Rectal smooth muscle tissue (tissue), 1 donor: ENCODE results near the gene CEACAM16.
"Not testable (repeated sequence)": the region's sequence is repeated elsewhere in the genome, so short reads cannot be mapped to it uniquely, and the experiment has no call there.

Experiments used
- H3K27ac ChIP-seq: one replicate; pipeline ENCODE4 v1.7.0; 2013; ENCODE audit warnings: low read depth, low read length, inconsistent platforms
- H3K27me3 ChIP-seq: one replicate; pipeline ENCODE4 v1.7.0; 2013; ENCODE audit warnings: low read length; ENCODE audit not compliant: control insufficient read depth, insufficient read depth
- H3K36me3 ChIP-seq: one replicate; pipeline ENCODE4 v1.7.0; 2013; ENCODE audit warnings: low read length; ENCODE audit not compliant: control insufficient read depth, insufficient read depth
- H3K4me1 ChIP-seq: one replicate; pipeline ENCODE4 v1.7.0; 2013; ENCODE audit warnings: low read length; ENCODE audit not compliant: control insufficient read depth, insufficient read depth
- H3K4me3 ChIP-seq: one replicate; pipeline ENCODE4 v1.7.0; 2013; ENCODE audit warnings: low read length
- H3K9ac ChIP-seq: one replicate; pipeline ENCODE4 v1.7.0; 2013; ENCODE audit warnings: low read length

The CEACAM16 gene

GRCh38 chr19:44700547-44700946 lies 1.6 kb downstream of the CEACAM16 start:
- Histone ChIP-seq H3K27me3 (no peaks in the 10 kb centered on the region), H3K9ac (no peak overlapping the region), H3K27ac (no peak overlapping the region), H3K4me3 (no peak overlapping the region), H3K4me1 (no peaks in the 10 kb centered on the region), H3K36me3 (no peaks in the 10 kb centered on the region)

DNA sequence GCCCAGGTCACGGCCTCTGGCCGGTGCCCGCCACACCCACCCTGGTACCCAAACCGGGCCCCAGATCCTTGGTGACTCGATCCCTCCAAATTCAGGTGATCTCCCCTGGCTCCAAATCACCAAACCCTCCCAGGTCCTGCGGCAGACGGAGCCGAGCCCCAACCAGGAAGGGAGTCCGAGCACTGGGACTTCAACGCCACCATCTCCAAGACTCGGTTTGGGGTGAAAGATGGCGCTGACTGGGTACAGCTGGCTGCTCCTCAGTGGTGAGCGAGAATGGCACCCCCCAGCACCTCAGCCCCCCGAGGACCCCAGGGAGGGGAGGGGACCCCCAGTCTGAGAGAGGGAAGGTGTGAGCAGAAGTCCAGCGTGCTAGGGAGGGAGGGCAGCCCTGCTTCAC lies 2.3 kb downstream of the CEACAM16 start:
- no peak overlapping the region for H3K27ac ChIP-seq
- no peaks in the 10 kb centered on the region for H3K27me3 ChIP-seq
- H3K36me3 ChIP-seq = no peaks in the 10 kb centered on the region
- H3K4me3 ChIP-seq = no peak overlapping the region
- no peak overlapping the region for H3K9ac ChIP-seq
- H3K4me1 ChIP-seq = no peaks in the 10 kb centered on the region

- no peak overlapping the region for H3K4me3 ChIP-seq
Measured at GRCh38 chr19:44702551-44703176, 3.7 kb downstream of the CEACAM16 start.

DNA sequence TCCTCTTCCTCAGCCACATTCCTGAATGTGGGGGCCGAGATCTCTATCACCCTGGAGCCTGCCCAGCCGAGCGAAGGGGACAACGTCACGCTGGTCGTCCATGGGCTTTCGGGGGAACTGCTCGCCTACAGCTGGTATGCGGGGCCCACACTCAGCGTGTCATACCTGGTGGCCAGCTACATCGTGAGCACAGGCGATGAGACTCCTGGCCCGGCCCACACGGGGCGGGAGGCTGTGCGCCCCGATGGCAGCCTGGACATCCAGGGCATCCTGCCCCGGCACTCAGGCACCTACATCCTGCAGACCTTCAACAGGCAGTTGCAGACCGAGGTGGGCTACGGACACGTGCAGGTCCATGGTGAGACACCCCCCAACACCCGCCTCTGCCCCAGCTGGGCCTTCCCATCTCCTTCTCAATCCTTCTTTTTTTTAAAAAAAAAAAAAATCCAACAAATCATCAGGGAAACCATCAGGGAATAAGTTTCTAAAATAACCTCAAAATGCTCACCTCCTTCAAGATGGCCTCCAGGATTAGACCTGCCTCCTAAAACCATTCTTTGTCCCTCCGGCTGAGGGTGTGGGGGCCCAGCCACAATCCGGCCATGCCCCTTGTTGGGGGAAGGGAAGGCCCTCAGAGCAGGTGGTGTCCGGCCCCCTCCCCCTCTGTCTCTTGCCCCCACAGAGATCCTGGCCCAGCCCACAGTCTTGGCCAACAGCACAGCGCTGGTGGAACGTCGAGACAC lies 4.6 kb downstream of the CEACAM16 start:
- Histone ChIP-seq H3K9ac (no peak overlapping the region), H3K27me3 (no peaks in the 10 kb centered on the region), H3K27ac (no peak overlapping the region), H3K36me3 (no peaks in the 10 kb centered on the region), H3K4me1 (no peaks in the 10 kb centered on the region), H3K4me3 (no peak overlapping the region)

More at GRCh38 chr19:44702551-44703176, 3.7 kb downstream of the CEACAM16 start:
- Histone ChIP-seq H3K4me1 (no peaks in the 10 kb centered on the region), H3K27me3 (no peaks in the 10 kb centered on the region), H3K36me3 (no peaks in the 10 kb centered on the region), H3K27ac (no peak overlapping the region), H3K9ac (no peak overlapping the region)

GRCh38 chr19:44704982-44705381 lies 6.0 kb downstream of the CEACAM16 start:
- no peaks in the 10 kb centered on the region for H3K4me1 ChIP-seq
- no peaks in the 10 kb centered on the region for H3K27me3 ChIP-seq
- no peaks in the 10 kb centered on the region for H3K36me3 ChIP-seq
- no peak overlapping the region for H3K4me3 ChIP-seq
- no peak overlapping the region for H3K9ac ChIP-seq
- H3K27ac ChIP-seq = no peak overlapping the region

GRCh38 chr19:44705502-44706010 lies 6.6 kb downstream of the CEACAM16 start:
- Histone ChIP-seq H3K36me3 (no peaks in the 10 kb centered on the region), H3K27me3 (no peaks in the 10 kb centered on the region), H3K4me1 (no peaks in the 10 kb centered on the region), H3K9ac (no peak overlapping the region), H3K4me3 (no peak overlapping the region), H3K27ac (no peak overlapping the region)

DNA sequence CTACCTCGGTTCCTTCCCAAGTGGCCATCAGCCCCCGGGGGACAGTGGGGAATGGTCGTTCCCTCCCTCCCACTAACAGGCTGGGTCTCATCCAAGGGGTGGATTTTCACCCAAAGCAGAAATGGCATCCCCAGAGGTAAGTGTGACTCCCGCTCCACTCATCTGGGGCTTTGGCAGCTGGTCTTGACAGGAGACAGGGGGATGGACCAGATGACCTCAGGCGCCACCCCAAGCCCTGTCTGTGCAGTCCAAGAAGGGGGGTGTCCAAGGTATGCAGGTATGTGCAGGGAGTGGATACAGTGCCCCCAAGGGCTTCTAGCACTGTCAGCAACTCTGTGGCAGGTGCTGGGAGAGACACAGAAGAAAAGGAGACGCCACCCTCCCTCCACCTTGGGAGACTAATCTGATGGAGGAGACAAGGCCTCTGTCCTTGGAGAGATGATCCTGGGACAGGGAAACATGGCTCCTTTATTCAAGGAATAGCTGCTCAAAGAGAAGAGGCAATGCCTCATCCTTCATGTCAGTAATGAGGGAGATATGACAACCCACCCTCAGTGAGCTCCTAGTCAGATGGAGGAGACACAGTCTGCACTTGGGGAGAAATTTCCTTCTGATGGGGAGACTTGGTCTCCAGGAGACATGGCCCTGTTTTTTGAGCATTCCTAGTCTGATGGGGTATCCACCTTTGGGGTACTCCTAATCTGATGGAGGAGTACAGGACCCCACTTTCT lies 7.7 kb downstream of the CEACAM16 start:
- no peaks in the 10 kb centered on the region for H3K27me3 ChIP-seq
- no peaks in the 10 kb centered on the region for H3K4me1 ChIP-seq
- H3K4me3 ChIP-seq = no peak overlapping the region
- H3K36me3 ChIP-seq = no peaks in the 10 kb centered on the region
- no peak overlapping the region for H3K27ac ChIP-seq
- H3K9ac ChIP-seq = no peak overlapping the region

DNA sequence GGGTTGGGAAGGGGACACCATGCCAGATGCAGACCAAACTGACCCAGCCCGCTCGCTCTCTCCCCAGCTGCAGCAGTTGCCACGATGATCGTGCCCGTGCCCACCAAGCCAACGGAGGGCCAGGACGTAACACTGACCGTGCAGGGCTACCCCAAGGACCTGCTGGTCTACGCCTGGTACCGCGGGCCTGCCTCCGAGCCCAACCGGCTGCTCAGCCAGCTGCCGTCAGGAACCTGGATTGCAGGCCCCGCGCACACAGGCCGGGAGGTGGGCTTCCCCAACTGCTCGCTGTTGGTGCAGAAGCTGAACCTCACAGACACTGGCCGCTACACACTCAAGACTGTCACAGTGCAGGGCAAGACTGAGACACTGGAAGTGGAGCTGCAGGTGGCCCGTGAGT lies 8.8 kb downstream of the CEACAM16 start:
- H3K27me3 ChIP-seq = no peaks in the 10 kb centered on the region
- no peaks in the 10 kb centered on the region for H3K36me3 ChIP-seq

GRCh38 chr19:44708940-44709339 lies 10.0 kb downstream of the CEACAM16 start:
- no peaks in the 10 kb centered on the region for H3K4me1 ChIP-seq
- H3K9ac ChIP-seq = no peak overlapping the region
- H3K36me3 ChIP-seq = no peaks in the 10 kb centered on the region

More for the DNA sequence above, 8.8 kb downstream of the CEACAM16 start:
- Histone ChIP-seq H3K9ac (no peak overlapping the region), H3K4me1 (no peaks in the 10 kb centered on the region), H3K4me3 (no peak overlapping the region), H3K27ac (no peak overlapping the region)

DNA sequence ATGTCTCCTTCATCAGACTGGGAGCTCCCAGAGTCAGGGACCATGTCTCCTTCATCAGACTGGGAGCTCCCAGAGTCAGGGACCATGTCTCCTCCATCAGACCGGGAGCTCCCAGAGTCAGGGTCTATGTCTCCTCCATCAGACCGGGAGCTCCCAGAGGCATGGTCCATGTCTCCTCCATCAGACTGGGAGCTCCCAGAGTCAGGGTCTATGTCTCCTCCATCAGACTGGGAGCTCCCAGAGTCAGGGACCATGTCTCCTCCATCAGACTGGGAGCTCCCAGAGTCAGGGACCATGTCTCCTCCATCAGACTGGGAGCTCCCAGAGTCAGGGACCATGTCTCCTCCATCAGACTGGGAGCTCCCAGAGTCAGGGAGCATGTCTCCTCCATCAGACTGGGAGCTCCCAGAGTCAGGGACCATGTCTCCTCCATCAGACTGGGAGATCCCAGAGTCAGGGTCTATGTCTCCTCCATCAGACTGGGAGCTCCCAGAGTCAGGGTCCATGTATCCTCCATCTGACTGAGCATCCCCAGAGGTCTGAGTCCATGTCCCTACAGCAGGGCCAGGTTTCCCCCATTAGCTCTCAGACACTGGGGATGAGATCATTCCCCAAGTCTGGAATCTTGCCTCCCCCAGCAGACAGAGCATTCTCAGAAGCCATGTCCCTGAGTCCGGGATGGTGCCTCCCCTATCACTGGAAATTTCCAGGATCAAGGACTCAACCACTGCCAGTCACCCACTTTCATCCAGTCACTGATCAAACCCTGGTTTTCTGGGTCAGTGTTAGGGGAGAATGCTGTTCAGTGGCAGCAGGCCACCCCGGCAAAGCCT lies 10.7 kb downstream of the CEACAM16 start:
- not testable (repeated sequence) for H3K27ac ChIP-seq, H3K4me3 ChIP-seq, H3K27me3 ChIP-seq, H3K36me3 ChIP-seq, H3K9ac ChIP-seq, H3K4me1 ChIP-seq

More at GRCh38 chr19:44708940-44709339, 10.0 kb downstream of the CEACAM16 start:
- Histone ChIP-seq H3K27me3 (no peaks in the 10 kb centered on the region), H3K4me3 (no peak overlapping the region), H3K27ac (no peak overlapping the region)

DNA sequence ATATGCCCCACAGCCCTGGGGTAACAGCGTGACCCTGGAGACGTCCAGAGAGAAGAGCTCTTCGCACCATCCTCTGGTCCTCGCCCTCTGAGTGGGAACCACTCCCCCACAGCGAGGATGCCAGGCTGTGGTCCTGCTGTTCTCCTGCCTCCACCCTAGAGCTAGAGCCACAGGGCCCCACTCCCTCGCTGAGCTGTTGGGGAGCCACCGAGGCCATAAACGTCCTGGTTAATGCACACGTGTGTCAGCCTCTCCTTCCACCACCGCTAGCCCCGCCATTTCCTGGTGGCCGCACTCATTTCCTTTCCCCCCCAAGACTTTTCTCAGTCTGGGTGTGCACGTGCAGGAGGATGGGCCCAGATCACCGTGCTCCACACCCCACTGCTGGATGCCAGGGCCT lies 11.5 kb downstream of the CEACAM16 start:
- H3K36me3 ChIP-seq = no peaks in the 10 kb centered on the region
- no peaks in the 10 kb centered on the region for H3K4me1 ChIP-seq
- H3K9ac ChIP-seq = no peak overlapping the region
- no peak overlapping the region for H3K4me3 ChIP-seq
- no peak overlapping the region for H3K27ac ChIP-seq
- no peaks in the 10 kb centered on the region for H3K27me3 ChIP-seq
